IPS DF 4.7 (cell line): ENCODE measurements around the gene UNC45A.

Experiments
- DNase-seq: peaks from one replicate; pipeline ENCODE4 v3.0.0-alpha.2; 2013; ENCODE audit warnings: low spot score; ENCODE audit errors: extremely low read depth

The UNC45A gene

DNA sequence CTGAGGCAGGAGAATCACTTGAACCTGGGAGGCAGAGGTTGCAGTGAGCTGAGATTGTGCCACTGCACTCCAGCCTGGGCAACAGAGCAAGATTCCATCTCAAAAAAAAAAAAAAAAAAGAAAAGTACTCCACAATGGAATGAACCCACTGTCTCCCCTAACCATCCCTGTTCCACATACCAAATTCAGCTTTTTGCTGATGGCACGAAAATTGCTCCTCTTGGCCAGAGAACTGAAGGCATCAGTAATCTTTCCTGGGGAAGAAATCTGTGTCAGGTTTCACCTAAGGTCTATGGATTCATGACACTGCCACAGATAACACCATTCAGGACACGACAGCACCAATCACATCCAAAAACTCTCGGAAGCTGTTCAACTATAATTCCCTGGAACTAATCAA lies 66.1 kb downstream of the UNC45A start:
- DNase-seq = no peak
